Activated CD8-positive, alpha-beta memory T cell treated with anti-CD3 and anti-CD28 coated beads for 24 hours (primary cell): Measurements from ENCODE around the gene CCM2.

Source experiments
- DNase-seq: peaks from one replicate; pipeline ENCODE4 v3.0.0-alpha.2; 2020

Gene CCM2

GRCh38 chr7:44969701-44970522 lies 30.1 kb upstream of the CCM2 start:
- no peak for DNase-seq

GRCh38 chr7:44970523-44971051 lies 29.4 kb upstream of the CCM2 start:
- DNase-seq, result no peak

- DNase-seq, result peak; percentile 58
Observed at GRCh38 chr7:44971188-44971901, 28.7 kb upstream of the CCM2 start.

- peak; percentile 57 for DNase-seq
Observed at GRCh38 chr7:44971902-44972441, 28.0 kb upstream of the CCM2 start.

- no peak for DNase-seq
Observed at GRCh38 chr7:44972562-44972961, 27.4 kb upstream of the CCM2 start.

- peak; percentile 77 for DNase-seq
Observed at GRCh38 chr7:44973610-44974401, 26.2 kb upstream of the CCM2 start.

GRCh38 chr7:44974549-44974948 lies 25.5 kb upstream of the CCM2 start:
- DNase-seq, result no peak

GRCh38 chr7:44975331-44976039 lies 24.5 kb upstream of the CCM2 start:
- peak; percentile 55 for DNase-seq

GRCh38 chr7:44976040-44976745 lies 23.8 kb upstream of the CCM2 start:
- DNase-seq, result no peak

- DNase-seq, result peak; percentile 56
Observed at GRCh38 chr7:44976746-44977196, 23.2 kb upstream of the CCM2 start.

GRCh38 chr7:44977304-44977958 lies 22.6 kb upstream of the CCM2 start:
- peak; percentile 85 for DNase-seq

- DNase-seq, result peak; percentile 67
Observed at GRCh38 chr7:44977959-44978335, 22.1 kb upstream of the CCM2 start.

GRCh38 chr7:44978511-44979366 lies 21.3 kb upstream of the CCM2 start, which contains the start of gene MYO1G:
MYO1G (minus strand) TSS chr7:44979015; CDS start chr7:44978961, 54 bp downstream.
- DNase-seq, result peak; percentile 92

GRCh38 chr7:44979481-44980392 lies 20.3 kb upstream of the CCM2 start:
- DNase-seq, result peak; percentile 74

- DNase-seq, result peak; percentile 85
Observed at GRCh38 chr7:44980393-44981034, 19.5 kb upstream of the CCM2 start.

GRCh38 chr7:44981035-44981706 lies 18.8 kb upstream of the CCM2 start:
- DNase-seq, result peak; percentile 85

GRCh38 chr7:44982535-44982923 lies 17.5 kb upstream of the CCM2 start:
- DNase-seq, result no peak

GRCh38 chr7:44982970-44983369 lies 17.0 kb upstream of the CCM2 start:
- DNase-seq, result no peak
